Stimulated activated memory B cell treated with anti-CD40 and anti-IgM and Interleukin-4, amounts not matched to agents 10 μg/mL and 1 μg/mL and 100 μg/mL, for 72 hours (primary cell): ENCODE data around the gene RGSL1.
"Not testable (repeated sequence)": the region's sequence is repeated elsewhere in the genome, so short reads cannot be mapped to it uniquely, and the experiment has no call there.

Experiments used
- ATAC-seq: fragments of 150-1000 bp; cut with Tn5 transposase; 2 replicates; pipeline ENCODE4 v1.10.0; 2021
- H3K27ac Mint-ChIP-seq: one replicate; pipeline ENCODE4 v1.8.0; 2022; ENCODE audit warnings: mild to moderate bottlenecking, mixed read lengths
- H3K27me3 Mint-ChIP-seq: one replicate; pipeline ENCODE4 v1.8.0; 2022; ENCODE audit warnings: mixed read lengths
- H3K36me3 Mint-ChIP-seq: one replicate; pipeline ENCODE4 v1.8.0; 2022; ENCODE audit warnings: mixed read lengths
- H3K4me1 Mint-ChIP-seq: one replicate; pipeline ENCODE4 v1.8.0; 2022; ENCODE audit warnings: mixed read lengths
- H3K4me3 Mint-ChIP-seq: one replicate; pipeline ENCODE4 v1.8.0; 2022; ENCODE audit warnings: mild to moderate bottlenecking, moderate library complexity, mixed read lengths
- H3K9me3 Mint-ChIP-seq: one replicate; pipeline ENCODE4 v1.8.0; 2022; ENCODE audit warnings: mixed read lengths

The RGSL1 gene

DNA sequence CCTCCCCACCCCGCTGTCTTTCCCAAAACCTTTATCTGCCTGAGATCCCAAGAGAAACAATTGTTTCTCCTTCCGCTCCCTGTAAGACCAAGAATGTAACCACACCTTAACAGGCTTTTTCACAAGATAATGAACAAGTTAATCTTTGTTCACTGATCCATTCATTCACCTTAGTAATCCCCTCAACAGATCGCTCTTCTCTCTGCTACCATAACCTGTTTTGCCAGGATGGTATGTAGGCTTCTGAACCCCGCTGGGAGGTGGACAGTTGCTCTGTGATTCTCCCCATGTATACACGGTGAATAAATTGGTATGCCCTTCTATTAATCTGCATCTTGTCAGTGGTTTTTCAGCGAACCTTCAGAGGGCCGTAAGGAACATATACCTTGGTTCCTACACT lies 18.7 kb upstream of the RGSL1 start:
- Mint-ChIP-seq H3K27ac (no peak overlapping the region), H3K9me3 (no peaks in the 10 kb centered on the region), H3K27me3 (no peaks in the 10 kb centered on the region), H3K36me3 (no peaks in the 10 kb centered on the region), H3K4me3 (no peak overlapping the region), H3K4me1 (peaks cover 28% of the 10 kb centered on the region)
- no peak for ATAC-seq

DNA sequence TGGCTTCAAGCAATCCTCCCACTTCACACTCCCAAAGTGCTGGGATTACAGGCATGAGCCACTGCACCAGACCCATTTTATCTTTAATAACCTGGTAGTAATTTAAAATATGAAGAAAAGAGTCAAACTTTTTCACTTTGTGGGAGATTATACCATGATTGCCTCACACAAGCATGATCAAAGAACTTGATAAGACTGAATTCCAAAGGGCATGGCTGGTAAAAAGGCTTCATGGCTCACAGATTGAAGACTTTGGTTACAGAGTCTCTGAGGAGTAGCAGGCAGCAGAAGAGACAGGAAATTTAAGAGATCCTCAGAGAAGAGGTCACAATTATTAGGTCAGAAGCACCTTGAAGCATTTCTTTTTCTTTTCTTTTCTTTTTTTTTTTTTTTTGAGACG lies 16.4 kb upstream of the RGSL1 start:
- H3K27ac Mint-ChIP-seq, result no peak overlapping the region
- no peak for ATAC-seq
- peaks cover 5% of the 10 kb centered on the region for H3K36me3 Mint-ChIP-seq
- no peaks in the 10 kb centered on the region for H3K27me3 Mint-ChIP-seq
- H3K4me3 Mint-ChIP-seq, result no peak overlapping the region
- H3K9me3 Mint-ChIP-seq, result peaks cover 6% of the 10 kb centered on the region
- peaks cover 12% of the 10 kb centered on the region for H3K4me1 Mint-ChIP-seq

- no peak for ATAC-seq
- Mint-ChIP-seq H3K4me1 (no peaks in the 10 kb centered on the region), H3K27me3 (no peaks in the 10 kb centered on the region), H3K4me3 (no peak overlapping the region), H3K36me3 (peaks cover 5% of the 10 kb centered on the region), H3K27ac (no peak overlapping the region), H3K9me3 (peaks cover 6% of the 10 kb centered on the region)
Measured at GRCh38 chr1:182438326-182438725, 11.6 kb upstream of the RGSL1 start.

DNA sequence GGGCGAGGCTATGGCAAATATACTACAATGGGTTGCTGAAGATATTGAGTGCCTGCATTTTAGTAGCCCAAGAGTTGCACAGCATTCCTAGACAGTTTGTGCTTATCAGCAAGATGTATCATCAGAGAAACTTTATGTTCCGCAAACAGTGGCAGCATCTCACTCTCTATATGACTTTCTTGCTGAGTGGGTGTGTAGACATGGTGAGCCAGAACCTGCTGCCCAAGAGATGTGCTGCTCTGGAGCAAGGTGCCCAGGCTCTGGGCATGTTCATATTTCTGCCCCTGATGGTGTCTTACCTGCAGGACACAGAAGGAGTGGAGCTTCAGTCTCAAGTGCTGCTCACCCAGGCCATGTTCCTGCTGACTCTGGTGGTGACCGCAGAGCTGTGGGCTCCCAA lies 8.2 kb upstream of the RGSL1 start:
- no peak overlapping the region for H3K27ac Mint-ChIP-seq
- peaks cover 7% of the 10 kb centered on the region for H3K4me1 Mint-ChIP-seq
- peaks cover 5% of the 10 kb centered on the region for H3K36me3 Mint-ChIP-seq
- H3K27me3 Mint-ChIP-seq, result no peaks in the 10 kb centered on the region
- peaks cover 6% of the 10 kb centered on the region for H3K9me3 Mint-ChIP-seq
- ATAC-seq, result peak; percentile 64
- no peak overlapping the region for H3K4me3 Mint-ChIP-seq

- Mint-ChIP-seq H3K4me1 (peaks cover 7% of the 10 kb centered on the region), H3K4me3 (no peak overlapping the region), H3K36me3 (peaks cover 5% of the 10 kb centered on the region), H3K27ac (no peak overlapping the region), H3K9me3 (peaks cover 6% of the 10 kb centered on the region), H3K27me3 (no peaks in the 10 kb centered on the region)
- peak; percentile 51 for ATAC-seq
Measured at GRCh38 chr1:182442333-182442732, 7.6 kb upstream of the RGSL1 start.

DNA sequence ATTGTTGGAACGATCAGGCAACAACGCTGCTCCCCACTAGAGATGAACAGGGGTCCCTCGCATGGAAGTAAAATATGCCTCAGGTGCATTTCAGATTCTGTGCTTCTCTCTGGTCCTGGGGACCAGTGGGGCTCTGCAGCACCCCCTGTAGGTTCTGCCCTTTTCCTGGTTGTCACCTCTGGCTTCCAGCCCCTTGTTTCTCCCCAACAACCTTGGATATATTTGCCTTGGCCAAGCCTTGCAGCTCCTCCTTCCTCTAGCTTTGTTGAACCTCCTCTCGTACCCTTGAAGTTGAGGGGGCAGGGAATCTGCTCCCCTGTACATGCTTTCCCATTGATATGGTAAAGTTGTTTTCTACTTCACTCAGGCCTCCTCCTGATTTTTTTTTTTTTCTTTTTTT lies 5.4 kb upstream of the RGSL1 start:
- ATAC-seq, result no peak
- H3K27me3 Mint-ChIP-seq, result no peaks in the 10 kb centered on the region

GRCh38 chr1:182446033-182446669 lies 3.8 kb upstream of the RGSL1 start:
- Mint-ChIP-seq H3K4me3 (no peak overlapping the region), H3K9me3 (no peaks in the 10 kb centered on the region), H3K27me3 (no peaks in the 10 kb centered on the region), H3K27ac (no peak overlapping the region), H3K4me1 (peaks cover 7% of the 10 kb centered on the region), H3K36me3 (no peaks in the 10 kb centered on the region)
- ATAC-seq, result no peak

More for the DNA sequence above, 5.4 kb upstream of the RGSL1 start:
- Mint-ChIP-seq H3K9me3 (no peaks in the 10 kb centered on the region), H3K4me1 (peaks cover 7% of the 10 kb centered on the region), H3K4me3 (no peak overlapping the region), H3K27ac (no peak overlapping the region), H3K36me3 (no peaks in the 10 kb centered on the region)

DNA sequence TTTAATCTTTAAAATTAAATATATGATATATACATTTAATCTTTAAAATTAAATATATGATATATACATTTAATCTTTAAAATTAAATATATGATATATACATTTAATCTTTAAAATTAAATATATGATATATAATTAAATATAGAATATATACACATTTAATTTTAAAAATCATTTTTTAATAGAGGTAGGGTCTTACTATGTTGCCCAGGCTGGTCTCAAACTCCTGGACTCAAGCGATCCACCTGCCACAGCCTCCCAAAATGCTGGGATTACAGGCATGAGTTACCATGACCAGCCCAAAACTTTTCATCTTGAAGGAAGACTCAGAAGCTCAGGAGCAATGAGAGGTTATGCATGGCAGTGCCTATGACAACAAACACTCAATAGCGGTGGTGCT lies 2.8 kb upstream of the RGSL1 start:
- not testable (repeated sequence) for H3K4me1 Mint-ChIP-seq, H3K27ac Mint-ChIP-seq, ATAC-seq, H3K9me3 Mint-ChIP-seq, H3K27me3 Mint-ChIP-seq, H3K4me3 Mint-ChIP-seq, H3K36me3 Mint-ChIP-seq

DNA sequence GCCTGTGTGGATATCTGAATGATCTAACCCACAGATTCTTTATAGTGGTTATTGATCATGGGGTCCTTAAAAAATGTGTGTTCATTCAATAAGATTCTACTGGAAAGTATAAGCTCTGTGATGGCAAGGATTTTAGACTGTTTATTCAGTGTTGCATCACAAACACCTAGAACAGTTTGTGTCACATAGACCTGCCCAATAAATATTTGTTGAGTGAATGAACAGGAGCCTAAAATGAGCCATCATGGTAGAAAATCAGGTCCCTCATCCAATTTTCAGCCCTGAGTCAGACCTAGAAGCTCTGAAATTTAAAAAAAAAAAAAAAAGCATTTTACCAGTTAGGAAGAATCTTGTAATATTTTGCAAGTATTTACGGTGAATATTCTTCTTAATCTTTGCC lies 2.3 kb upstream of the RGSL1 start:
- Mint-ChIP-seq H3K9me3 (no peaks in the 10 kb centered on the region), H3K4me1 (peaks cover 7% of the 10 kb centered on the region), H3K27me3 (no peaks in the 10 kb centered on the region), H3K27ac (no peak overlapping the region), H3K36me3 (no peaks in the 10 kb centered on the region), H3K4me3 (no peak overlapping the region)
- no peak for ATAC-seq

GRCh38 chr1:182453631-182454030 lies 3.7 kb downstream of the RGSL1 start:
- Mint-ChIP-seq H3K36me3 (no peaks in the 10 kb centered on the region), H3K4me1 (no peaks in the 10 kb centered on the region)
- ATAC-seq, result no peak

GRCh38 chr1:182457844-182458243 lies 7.9 kb downstream of the RGSL1 start:
- Mint-ChIP-seq H3K27me3 (peaks cover 59% of the 10 kb centered on the region), H3K36me3 (no peaks in the 10 kb centered on the region), H3K27ac (no peak overlapping the region), H3K4me3 (no peak overlapping the region), H3K9me3 (no peaks in the 10 kb centered on the region), H3K4me1 (no peaks in the 10 kb centered on the region)
- ATAC-seq, result no peak

More at GRCh38 chr1:182453631-182454030, 3.7 kb downstream of the RGSL1 start:
- no peak overlapping the region for H3K4me3 Mint-ChIP-seq
- H3K27me3 Mint-ChIP-seq, result peaks cover 23% of the 10 kb centered on the region
- no peaks in the 10 kb centered on the region for H3K9me3 Mint-ChIP-seq
- no peak overlapping the region for H3K27ac Mint-ChIP-seq

DNA sequence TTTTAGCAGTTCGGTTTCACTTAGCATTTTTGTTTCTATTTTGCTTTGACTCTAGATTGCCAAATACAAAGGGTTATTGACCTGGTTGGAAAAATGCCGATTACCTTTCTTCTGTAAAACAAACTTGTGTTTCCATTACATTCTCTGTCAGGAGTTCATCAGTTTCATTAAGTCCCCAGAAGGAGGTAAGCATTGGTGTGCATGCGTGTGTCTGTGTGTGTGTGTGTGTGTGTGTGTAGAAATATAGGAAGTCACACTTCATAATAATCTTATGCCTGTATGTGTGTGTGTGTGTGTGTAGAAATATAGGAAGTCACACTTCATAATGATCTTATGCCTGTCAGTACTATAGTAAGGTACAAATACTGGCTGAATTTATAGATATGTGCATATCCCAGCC lies 10.0 kb downstream of the RGSL1 start:
- Mint-ChIP-seq H3K27ac (no peak overlapping the region), H3K9me3 (peaks cover 3% of the 10 kb centered on the region), H3K36me3 (no peaks in the 10 kb centered on the region), H3K4me1 (no peaks in the 10 kb centered on the region), H3K4me3 (no peak overlapping the region), H3K27me3 (peaks cover 68% of the 10 kb centered on the region)
- no peak for ATAC-seq

DNA sequence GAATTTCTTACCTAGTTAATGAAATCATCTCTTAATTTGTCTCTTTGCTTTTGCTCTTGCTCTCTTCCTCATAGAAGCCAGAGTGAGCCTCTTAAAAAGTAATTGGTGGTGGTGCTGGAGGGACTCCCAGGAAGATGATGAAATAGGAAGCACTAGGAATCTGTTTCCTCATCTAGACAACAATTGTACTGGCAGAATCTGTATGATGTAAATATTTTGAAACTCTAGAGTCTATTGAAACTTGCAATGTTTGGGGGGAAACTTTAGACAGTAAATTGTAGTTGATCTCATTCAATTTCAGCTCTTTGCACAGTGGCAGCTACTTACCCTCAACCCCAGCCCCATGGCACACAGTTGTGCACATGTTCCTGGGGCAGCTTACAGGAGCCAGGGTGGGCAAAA lies 10.6 kb downstream of the RGSL1 start:
- peaks cover 62% of the 10 kb centered on the region for H3K27me3 Mint-ChIP-seq
- peaks cover 3% of the 10 kb centered on the region for H3K9me3 Mint-ChIP-seq
- no peak overlapping the region for H3K27ac Mint-ChIP-seq
- no peaks in the 10 kb centered on the region for H3K4me1 Mint-ChIP-seq
- no peak for ATAC-seq
- no peak overlapping the region for H3K4me3 Mint-ChIP-seq
- no peaks in the 10 kb centered on the region for H3K36me3 Mint-ChIP-seq

DNA sequence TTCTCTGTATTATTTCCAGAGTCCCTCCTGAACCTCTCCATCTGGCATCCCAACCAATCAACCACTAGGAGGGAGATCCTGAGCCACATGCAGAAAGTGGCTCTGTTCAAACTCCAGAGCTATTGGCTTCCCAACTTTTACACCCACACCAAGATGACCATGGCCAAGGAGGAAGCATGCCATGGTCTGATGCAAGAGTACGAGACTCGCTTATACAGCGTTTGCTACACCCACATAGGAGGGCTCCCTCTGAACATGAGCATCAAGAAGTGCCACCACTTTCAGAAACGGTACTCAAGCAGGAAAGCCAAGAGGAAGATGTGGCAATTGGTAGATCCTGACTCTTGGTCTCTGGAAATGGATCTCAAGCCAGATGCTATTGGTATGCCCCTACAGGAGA lies 23.6 kb downstream of the RGSL1 start:
- Mint-ChIP-seq H3K27ac (no peak overlapping the region), H3K9me3 (peaks cover 11% of the 10 kb centered on the region), H3K36me3 (peaks cover 5% of the 10 kb centered on the region), H3K4me3 (no peak overlapping the region), H3K4me1 (no peaks in the 10 kb centered on the region), H3K27me3 (peaks cover 24% of the 10 kb centered on the region)
- ATAC-seq, result no peak

GRCh38 chr1:182476625-182477024 lies 26.7 kb downstream of the RGSL1 start:
- peaks cover 10% of the 10 kb centered on the region for H3K36me3 Mint-ChIP-seq
- no peak for ATAC-seq
- peaks cover 20% of the 10 kb centered on the region for H3K9me3 Mint-ChIP-seq
- no peak overlapping the region for H3K27ac Mint-ChIP-seq
- no peaks in the 10 kb centered on the region for H3K4me1 Mint-ChIP-seq
- H3K4me3 Mint-ChIP-seq, result no peak overlapping the region
- peaks cover 16% of the 10 kb centered on the region for H3K27me3 Mint-ChIP-seq

DNA sequence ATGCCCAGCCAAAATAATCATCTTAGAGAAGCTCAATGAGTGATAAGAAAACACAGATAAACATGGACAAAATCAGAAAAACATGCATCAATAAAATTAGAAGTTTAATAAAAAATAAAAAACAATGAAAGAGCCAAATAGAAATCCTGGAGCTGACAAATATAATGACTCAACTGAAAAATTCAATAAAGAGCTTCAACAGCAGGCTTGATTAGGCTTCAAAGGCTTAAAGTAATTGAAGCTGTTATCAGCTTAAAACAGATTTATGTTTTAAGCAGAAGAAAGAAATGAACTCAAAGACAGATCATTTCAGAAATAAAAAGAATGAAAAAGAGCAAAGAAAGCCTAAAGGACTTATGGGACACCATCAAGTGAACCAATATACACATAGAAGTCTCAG lies 28.3 kb downstream of the RGSL1 start:
- Mint-ChIP-seq H3K4me3 (no peak overlapping the region), H3K27ac (no peak overlapping the region), H3K9me3 (peaks cover 24% of the 10 kb centered on the region), H3K27me3 (peaks cover 16% of the 10 kb centered on the region), H3K4me1 (peaks cover 8% of the 10 kb centered on the region), H3K36me3 (peaks cover 10% of the 10 kb centered on the region)
- no peak for ATAC-seq

GRCh38 chr1:182484067-182484466 lies 34.1 kb downstream of the RGSL1 start:
- Mint-ChIP-seq H3K9me3 (peaks cover 15% of the 10 kb centered on the region), H3K4me1 (peaks cover 29% of the 10 kb centered on the region), H3K36me3 (no peaks in the 10 kb centered on the region), H3K27me3 (peaks cover 6% of the 10 kb centered on the region), H3K27ac (peak overlapping the region; percentile 5), H3K4me3 (no peak overlapping the region)
- ATAC-seq, result peak; percentile 3
